A673 (cell line): Measurements from ENCODE around the gene EIF2S1.

Experiments used
- EZH2 ChIP-seq: fragments of 200-600 bp; sonication (generic); IDR thresholded peaks from 2 replicates; pipeline ENCODE4 v1.6.1; 2017; ENCODE audit warnings: borderline replicate concordance, low read depth, mild to moderate bottlenecking, mixed read lengths, antibody characterized with exemption, low read length; ENCODE audit not compliant: poor library complexity, severe bottlenecking
- TF ChIP-seq, protein P1 (sequence below): fragments of 300-800, 200-600 bp; sonication (generic); conservative IDR thresholded peaks from 2 replicates; pipeline ENCODE4 v1.5.1; 2017; ENCODE audit warnings: low read depth, mild to moderate bottlenecking, antibody characterized with exemption, low read length, moderate library complexity, mixed read lengths

DNA sequence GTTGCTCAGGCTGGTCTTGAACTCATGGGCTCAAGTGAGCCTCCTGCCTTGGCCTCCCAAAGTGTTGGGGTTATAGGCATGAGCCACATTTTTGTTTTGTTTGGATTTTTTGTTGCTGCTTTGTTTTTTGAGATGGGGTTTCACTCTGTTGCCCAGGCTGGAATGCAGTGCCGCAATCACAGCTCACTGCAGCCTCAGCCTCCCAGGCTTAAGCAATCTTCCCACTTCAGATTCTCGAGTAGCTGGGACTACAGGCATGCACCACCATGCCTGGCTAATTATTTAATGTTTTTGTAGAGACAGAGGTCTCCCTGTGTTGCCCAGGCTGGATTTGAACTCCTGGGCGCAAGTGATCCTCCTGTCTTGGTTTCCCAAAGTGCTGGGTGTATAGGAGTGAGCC lies 57.5 kb downstream of the EIF2S1 start:
- TF ChIP-seq EZH2: no peak
- TF ChIP-seq, protein P1, sequence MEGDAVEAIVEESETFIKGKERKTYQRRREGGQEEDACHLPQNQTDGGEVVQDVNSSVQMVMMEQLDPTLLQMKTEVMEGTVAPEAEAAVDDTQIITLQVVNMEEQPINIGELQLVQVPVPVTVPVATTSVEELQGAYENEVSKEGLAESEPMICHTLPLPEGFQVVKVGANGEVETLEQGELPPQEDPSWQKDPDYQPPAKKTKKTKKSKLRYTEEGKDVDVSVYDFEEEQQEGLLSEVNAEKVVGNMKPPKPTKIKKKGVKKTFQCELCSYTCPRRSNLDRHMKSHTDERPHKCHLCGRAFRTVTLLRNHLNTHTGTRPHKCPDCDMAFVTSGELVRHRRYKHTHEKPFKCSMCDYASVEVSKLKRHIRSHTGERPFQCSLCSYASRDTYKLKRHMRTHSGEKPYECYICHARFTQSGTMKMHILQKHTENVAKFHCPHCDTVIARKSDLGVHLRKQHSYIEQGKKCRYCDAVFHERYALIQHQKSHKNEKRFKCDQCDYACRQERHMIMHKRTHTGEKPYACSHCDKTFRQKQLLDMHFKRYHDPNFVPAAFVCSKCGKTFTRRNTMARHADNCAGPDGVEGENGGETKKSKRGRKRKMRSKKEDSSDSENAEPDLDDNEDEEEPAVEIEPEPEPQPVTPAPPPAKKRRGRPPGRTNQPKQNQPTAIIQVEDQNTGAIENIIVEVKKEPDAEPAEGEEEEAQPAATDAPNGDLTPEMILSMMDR: no peak
